Measurements from ENCODE around the gene PLCB4.
"Not testable (repeated sequence)": the region's sequence is repeated elsewhere in the genome, so short reads cannot be mapped to it uniquely, and the experiment has no call there.

The PLCB4 gene

GRCh38 chr20:9145142-9145541 lies 76.3 kb downstream of the PLCB4 start:
- DNase-seq = no peak

DNA sequence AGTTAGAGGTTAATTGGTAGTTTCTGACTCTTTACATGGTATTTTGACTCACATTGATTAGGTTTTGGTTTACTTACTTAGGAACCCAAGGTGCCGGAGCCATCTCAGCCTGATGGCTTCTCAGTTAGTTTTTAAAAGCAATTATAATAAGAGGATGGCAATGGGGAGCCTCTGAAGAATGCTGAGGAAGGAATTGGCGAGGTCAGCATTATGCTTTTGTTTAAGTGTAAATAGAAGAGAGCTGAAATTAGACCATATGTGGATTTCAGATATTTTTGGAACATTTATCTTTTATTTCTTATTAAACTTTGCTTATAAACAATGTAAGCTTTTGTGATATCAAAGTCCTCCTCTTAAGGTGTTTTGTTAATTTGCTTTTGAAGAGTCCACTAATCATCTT lies 77.8 kb downstream of the PLCB4 start:
- DNase-seq = no peak

DNA sequence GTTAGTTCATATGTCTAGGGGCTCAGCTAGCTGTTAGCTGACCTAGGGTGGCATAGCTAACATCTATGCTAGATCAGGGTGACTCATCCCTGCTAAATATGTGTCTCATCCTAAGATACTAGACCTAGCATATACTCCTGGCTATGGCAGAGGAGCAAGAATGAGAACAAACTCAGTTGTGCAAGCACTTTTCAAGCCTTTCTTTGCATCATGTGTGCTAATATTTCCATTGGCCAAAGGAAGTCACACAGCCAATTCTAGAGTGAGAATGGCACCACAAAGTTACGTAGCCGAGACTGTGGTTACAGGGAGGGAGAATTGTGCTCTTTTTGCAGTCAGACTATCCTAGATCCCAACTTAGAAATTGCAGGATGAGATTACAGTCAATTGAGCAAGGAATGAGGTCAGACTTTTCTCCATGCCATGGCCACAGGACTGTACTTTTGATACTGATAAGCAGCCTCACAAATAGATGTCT lies 78.7 kb downstream of the PLCB4 start:
- no peak for DNase-seq

- DNase-seq = no peak
These were observed 79.4 kb downstream of the PLCB4 start for GRCh38 chr20:9148291-9148690.

DNA sequence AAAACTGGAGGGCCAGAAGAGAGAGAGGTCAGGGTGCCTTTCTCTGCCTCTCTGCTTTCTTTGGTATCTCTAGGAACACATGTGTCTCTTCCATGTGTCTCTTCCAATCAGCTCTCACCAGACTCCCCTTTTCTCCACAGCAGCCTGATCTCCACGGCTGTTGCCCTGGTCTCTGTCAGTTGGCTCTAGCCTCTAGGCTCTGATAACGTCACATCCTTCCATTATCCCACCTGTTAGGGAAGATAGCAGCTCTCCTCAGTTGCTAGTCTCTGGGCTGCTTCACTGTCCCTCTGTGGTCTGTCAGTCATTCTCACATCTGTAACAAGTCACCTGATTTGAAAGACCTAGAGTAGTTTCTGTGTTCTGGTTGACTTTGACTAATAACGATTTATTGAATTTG lies 80.2 kb downstream of the PLCB4 start:
- no peak for DNase-seq

- DNase-seq = no peak
These were observed 80.9 kb downstream of the PLCB4 start for GRCh38 chr20:9149796-9150195.

- no peak for DNase-seq
These were observed 81.8 kb downstream of the PLCB4 start for GRCh38 chr20:9150679-9151078.

GRCh38 chr20:9152139-9152538 lies 83.3 kb downstream of the PLCB4 start:
- DNase-seq = not testable (repeated sequence)

DNA sequence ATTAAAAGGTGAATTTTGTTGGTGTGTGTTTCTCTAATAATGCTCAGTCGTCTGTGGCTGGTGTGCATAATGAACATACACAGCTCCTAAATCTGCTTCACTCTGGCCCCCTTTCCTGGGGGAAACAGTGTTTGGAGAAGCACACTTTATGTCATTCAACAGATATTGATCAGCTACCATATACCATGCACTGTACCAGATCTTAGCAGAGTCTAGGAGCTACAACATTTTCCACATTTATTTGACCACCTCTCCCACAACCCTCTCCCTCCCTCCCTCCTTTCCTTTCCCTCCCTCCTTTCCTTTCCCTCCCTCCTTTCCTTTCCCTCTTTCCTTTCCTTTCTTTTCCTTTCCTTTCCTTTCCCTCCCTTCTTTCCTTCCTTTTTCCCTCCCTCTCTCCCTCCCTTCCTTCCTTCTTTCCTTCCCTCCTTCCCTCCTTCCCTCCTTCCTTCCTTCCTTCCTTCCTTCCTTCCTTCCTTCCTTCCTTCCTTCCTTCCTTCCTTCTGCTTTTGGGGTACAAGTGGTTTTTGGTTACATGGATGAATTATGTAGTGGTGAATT lies 85.7 kb downstream of the PLCB4 start:
- DNase-seq = no peak

DNA sequence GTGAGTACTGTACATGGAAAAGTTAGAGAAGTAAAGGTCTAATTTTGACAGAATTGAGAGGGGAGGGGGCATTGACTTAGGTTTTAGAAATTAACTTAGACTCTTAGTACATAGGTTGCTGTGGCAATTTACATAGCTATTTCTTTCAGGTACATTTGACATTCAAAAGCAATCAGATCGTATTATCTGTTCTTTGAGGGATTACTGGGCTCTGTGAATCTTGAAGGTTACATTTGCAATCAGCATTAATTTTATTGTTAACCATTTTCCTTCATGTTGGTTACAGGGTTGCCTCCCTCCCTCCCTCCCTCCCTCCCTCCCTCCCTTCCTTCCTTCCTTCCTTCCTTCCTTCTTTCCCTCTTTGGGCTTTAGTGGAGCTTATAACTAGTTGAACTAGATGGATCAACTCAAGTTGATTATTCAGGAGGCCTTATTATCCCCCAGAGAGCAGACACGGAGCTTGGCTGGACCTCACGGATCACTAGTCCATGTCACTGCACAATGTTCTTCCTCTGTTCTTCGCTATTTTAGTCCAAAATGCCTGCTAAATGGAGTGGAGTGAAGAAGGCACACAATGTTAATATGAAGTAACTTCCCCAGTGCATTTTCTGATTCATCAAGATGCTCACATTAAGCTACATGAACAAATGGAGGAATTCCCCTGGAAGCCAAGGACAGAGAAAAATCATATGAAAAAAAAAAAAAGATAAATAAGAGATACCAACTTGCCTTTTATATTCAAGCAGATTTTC lies 87.8 kb downstream of the PLCB4 start:
- DNase-seq = no peak

- DNase-seq = no peak
These were observed 91.4 kb downstream of the PLCB4 start for GRCh38 chr20:9160331-9160730.

GRCh38 chr20:9160757-9161156 lies 91.9 kb downstream of the PLCB4 start:
- no peak for DNase-seq

DNA sequence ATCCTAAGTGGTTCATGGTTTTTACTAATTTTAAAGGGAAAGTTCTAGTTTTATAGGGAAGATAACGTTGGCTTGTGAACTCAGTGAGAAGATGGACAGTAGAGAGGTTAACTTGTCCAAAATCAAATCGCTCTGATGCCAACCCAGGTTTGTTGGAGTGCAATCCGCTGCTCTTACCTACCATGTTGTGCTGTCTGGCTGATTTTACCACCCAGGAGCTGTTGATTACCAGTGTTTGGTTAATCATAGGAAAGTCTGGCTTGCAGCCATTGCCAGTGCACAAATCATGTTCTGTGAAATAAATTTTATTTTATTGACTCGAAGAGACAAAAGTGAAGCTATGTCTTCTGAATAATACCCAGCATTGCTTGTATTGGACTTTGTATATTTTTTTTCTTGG lies 92.4 kb downstream of the PLCB4 start:
- no peak for DNase-seq

DNA sequence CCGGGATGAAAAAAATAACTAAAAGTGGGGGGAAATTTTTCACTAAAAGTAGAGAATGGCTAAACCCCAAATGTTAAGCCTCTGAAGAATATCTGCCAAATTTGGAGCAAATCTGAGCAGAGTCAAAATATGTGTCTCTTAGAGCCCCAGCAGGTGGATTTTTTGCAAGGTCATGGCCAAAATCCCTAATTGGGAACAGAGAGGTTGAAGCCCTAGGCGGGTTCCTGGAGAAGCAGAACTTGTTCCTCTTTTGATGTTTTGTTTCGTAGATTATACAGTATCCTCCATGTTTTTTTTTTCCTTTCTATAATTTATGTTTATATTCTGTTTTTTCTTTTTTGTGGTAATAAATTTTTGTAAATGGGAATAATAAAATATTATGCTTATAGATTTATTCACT lies 94.4 kb downstream of the PLCB4 start:
- no peak for DNase-seq

DNA sequence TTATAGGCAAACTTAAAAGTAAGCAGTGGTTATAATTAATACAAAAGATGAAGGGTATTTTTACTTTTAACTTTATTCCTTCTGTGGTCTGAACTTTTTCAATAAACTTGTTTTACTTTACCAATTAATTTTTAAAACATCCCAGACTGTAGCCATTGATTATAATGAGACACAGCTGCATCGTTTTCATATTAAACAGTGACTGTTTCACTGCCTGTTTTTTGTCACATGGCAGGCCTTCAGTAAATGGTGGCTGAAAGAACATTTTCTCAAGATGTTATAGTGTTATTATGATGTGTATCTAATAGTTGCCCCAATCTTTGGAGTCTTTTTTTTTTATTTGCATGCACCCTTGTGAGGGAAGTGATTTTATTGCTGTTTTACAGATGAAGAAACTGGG lies 95.1 kb downstream of the PLCB4 start:
- no peak for DNase-seq

DNA sequence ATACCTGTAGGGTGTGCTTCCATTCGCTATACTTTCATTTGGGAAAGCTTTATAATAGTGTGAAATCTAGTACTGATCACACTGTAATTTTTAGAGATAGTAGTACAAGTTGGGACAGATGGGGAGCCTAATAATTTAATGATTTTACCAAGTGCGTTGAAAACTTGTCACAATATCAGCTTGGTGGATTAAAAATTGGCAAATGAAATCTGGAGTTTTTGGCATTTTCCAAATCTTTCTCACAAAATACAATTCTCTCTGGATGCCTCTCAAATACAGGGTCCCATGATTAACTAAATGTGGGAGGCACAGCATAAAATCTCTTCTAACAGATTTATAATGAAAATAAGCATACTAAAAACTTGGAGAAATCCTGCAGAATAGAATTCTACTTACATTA lies 96.4 kb downstream of the PLCB4 start:
- no peak for DNase-seq

- DNase-seq = no peak
These were observed 97.4 kb downstream of the PLCB4 start for GRCh38 chr20:9166153-9166780.

DNA sequence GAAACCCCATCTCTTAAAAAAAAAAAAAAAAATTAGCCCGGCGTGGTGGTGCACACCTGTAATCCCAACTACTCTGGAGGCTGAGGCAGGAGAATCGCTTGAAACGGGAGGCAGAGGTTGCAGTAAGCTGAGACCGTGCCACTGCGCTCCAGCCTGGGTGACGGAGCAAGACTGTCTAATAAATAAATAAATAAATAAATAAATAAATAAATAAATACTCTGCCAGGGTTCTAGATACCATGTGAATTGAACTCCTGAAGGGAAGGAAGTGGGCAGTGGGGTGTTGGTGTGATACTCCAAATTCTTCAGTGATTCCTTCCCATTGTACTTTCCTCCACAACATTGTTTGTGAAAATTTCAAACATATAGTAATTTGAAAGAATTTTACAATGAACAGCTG lies 100.5 kb downstream of the PLCB4 start:
- DNase-seq = no peak

DNA sequence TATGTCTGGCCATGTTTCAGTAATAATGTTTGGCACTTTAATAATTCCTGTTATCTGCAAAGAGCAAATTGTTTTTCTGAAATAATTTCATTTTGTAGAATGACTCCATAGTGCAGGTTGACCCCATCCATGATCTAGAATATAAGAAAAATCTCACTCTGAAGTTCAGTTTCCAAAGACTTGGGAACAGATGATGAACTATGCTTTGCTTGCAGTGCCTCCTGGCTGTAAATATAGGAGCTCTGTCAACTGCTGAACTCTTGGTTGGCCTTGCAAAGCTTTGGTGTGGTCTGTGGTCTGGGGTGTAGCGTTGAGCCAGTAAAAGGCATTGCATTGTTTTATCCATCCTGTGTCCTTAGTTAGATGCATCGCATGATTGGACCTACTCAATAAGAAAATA lies 104.0 kb downstream of the PLCB4 start:
- DNase-seq = no peak

DNA sequence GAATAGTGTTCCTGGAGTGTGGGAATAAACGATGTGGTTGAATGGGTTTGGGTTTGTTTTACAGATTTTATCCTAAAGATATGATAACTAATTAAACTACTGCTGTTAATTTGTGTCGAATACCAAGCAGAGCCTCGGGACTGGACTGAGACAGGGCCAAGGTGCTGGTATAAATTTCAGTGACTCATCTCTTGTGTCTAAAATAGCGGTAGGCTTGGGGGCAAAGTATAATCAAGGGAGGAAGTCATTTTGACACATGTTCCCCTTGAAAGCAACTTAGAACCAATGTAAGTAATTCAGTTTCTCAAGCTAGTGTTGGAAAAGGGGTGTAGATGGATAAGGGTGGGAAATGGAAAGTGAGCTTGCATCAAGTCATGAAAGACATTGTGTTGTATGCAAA lies 108.4 kb downstream of the PLCB4 start:
- no peak for DNase-seq

DNA sequence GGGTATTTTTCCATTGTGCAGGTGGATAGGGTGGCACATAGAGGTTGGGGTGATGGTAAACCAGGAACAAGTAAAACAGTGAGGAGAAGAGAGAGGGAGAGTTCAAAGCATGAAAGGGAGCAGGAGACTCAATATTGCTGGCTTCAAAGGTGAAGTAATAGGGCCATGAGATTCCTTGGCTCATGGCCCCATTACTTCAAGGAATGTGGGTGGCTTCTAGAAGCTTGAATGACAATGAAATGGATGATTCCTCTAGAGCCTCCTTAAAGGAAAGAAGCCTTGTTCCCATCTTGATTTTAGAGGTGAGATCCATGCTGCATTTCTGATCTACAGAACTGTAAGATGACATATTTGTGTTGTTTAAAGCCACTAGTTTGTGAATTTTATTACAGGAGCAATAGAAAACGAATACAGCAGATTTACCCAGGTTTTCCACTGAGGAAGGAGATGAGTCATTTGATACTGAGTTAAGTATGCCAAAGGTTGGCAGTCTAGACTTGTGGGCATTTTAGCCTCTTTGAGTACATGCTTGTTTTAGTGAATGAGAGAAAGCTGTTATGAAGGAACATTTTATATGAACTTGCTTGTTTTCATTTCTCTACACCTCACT lies 110.4 kb downstream of the PLCB4 start:
- no peak for DNase-seq

GRCh38 chr20:9179867-9180266 lies 111.0 kb downstream of the PLCB4 start:
- DNase-seq = no peak

- DNase-seq = no peak
These were observed 111.8 kb downstream of the PLCB4 start for GRCh38 chr20:9180481-9181257.

All from CD4-positive, alpha-beta T cell treated with Interleukin-17A for 1 hour (primary cell).